HG02642 (cell line): ENCODE data around the gene CSF2.

Experiments
- ATAC-seq: cut with Tn5 transposase; IDR thresholded peaks from one replicate; pipeline ENCODE4 v1.9.1; 2021; ENCODE audit warnings: mild to moderate bottlenecking; ENCODE audit not compliant: unreplicated experiment, poor library complexity

Gene CSF2

DNA sequence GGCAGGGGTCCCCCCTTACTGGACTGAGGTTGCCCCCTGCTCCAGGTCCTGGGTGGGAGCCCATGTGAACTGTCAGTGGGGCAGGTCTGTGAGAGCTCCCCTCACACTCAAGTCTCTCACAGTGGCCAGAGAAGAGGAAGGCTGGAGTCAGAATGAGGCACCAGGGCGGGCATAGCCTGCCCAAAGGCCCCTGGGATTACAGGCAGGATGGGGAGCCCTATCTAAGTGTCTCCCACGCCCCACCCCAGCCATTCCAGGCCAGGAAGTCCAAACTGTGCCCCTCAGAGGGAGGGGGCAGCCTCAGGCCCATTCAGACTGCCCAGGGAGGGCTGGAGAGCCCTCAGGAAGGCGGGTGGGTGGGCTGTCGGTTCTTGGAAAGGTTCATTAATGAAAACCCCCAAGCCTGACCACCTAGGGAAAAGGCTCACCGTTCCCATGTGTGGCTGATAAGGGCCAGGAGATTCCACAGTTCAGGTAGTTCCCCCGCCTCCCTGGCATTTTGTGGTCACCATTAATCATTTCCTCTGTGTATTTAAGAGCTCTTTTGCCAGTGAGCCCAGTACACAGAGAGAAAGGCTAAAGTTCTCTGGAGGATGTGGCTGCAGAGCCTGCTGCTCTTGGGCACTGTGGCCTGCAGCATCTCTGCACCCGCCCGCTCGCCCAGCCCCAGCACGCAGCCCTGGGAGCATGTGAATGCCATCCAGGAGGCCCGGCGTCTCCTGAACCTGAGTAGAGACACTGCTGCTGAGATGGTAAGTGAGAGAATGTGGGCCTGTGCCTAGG is at the start of gene CSF2:
CSF2 (plus strand) TSS at position 559 of the 783 bp plus-strand sequence; CDS start at position 594, 35 bp downstream.
- ATAC-seq, result no peak

DNA sequence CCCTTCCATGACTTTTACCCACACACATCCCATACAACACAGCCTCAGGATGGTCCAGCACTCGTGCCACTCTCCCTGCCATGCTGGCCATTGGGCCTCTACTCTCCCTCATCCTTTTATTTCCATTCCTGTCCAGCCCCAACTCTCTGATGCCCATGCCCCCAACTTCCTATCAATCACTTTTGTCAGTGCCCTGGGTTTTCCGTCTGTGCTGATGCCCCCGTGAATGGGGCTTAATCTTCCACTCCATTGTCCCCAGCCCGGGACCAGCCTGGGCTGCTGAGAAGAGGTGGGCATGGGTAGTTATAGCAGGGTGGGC is 49.5 kb upstream of the CSF2 start:
- no peak for ATAC-seq

- ATAC-seq, result no peak
Measured at GRCh38 chr5:132024789-132025402, 48.7 kb upstream of the CSF2 start.

DNA sequence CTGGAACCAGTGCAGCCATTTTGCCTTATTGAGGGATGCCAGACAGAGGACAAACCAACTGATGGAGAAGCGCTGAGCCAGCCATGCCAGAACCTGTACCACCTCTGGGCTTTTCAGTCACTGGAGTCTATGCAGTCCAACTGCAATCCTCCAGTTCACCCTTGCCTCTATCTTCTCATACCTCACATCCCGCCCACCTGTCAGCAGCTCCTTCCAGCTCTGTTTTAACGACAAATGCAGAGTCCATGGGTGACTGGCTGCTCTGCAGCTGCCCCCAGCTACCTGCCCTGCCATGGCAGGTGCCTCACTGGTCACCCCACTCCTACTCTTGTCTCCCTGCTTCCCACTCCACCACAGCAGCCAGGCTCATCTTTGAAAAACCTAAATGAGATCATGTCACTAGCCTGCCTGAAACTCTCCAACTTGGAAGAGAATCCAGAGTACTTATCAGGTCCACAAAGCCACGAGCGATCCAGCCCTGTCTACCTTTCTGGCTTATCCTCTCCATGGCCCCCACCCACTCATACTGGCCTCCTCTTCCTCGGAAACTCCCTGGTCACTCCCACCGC is 48.1 kb upstream of the CSF2 start:
- ATAC-seq, result no peak

DNA sequence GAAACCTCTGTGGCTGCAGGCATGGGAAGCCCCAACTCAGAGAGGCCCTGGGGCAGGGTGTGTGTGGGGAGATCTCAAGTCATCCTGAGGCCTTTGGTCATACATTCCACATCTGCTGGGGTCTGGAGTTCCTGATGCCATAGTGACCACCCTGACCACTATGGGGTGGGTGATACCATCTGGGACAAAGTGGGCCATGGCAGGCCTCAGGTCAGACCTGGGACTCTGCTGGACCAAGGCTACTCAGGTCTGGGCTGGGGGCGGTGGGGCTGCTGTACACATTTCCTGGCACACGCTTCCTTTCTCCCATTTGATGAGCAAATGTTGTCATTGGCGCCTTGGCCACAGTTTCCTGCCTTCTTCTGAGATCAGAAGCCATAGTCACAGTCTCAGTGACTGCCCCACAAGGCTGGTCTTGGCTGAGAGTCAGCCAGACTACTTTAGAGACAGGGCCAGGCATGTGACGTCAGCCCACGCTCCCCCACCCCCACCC is 47.0 kb upstream of the CSF2 start:
- ATAC-seq, result no peak

DNA sequence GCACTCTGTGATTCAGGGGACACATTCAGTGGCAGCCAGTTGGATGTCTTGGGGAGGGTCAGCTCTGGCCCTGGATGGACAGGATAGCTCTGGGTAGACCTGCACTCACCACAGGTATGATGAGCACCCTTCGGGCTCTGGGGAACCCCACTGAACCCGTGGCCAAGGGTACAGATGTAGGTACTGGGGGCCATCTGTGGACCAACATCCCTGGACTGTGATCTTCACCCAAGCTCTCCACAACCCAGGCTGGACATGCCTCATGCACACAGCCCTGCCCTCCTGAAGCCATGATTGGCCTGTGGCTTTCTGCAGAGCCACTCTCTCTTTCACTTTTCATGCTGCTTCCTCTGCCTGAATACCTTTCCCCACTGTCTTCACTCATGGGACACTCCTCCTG is 46.6 kb upstream of the CSF2 start:
- ATAC-seq, result no peak

DNA sequence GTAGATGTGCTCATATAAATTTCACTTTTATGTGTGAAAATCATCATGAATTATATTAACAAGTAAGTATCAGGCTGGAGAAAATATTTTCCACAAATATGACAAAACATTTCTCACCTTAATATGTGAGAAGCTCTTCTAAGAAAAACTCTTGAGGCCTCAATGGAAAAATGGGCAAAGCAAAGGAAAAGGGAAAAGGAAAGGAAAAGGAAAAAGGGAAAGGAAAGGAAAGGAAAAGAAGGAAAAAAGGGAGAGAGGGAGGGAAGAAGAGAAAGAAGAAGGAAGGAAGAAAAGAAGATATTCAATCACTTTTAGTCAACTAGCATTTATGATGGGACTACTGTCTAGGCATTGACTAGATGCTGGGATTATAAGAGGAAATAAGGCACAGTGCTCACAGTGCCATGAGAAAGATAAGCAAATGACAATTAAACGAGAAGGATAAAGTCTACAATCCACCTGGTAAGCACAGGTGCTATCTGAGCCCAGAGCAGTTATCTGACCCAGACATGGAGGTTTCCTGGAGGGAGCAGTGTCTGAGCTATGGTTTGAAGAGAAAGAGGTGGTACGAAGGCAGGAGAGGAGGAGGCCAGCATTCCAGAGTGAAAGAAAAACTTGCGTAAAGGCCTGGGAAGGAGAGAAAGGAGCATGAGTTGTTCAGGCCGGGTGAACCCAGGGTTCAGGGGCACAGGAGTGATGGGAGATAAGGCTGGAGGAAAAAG is 43.8 kb upstream of the CSF2 start:
- ATAC-seq, result no peak

DNA sequence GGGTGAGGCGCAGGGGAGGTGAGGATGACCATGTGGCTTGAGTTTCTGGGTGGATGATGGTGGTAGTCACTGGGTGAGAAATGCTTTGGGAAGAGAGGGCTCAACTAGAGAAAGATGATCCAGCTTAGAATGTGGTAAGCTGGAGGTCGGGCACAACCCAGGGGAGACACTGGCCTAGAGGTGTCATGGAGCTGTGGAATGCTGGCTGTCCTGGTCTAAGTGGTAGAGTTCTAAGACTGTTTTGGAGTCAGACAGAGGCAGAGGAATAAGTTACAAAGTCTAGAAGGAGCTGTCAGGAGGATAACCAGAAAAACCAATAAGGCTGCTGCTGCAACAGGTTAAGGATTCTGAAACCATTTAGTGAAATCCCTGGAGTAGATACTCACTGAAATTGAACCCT is 43.0 kb upstream of the CSF2 start:
- no peak for ATAC-seq

DNA sequence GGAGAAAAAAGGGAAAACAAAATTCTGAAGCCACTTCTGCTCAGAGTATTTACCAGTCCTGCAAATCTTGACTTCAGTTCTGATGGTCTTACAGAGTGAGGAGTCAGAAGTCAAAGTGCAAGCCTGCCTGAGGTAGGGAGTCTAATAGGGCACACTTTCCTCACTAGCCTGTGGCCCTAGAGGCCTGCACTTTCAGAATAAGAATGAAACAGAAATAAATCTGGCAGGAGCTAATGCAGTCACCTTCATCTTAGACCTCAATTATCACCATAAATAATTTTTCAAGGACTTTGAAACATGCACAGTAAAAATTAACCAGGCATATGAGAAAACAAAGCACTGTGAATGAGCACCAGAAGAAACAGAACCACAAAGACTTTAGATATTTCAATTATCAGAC is 41.4 kb upstream of the CSF2 start:
- no peak for ATAC-seq

- ATAC-seq, result no peak
Measured at GRCh38 chr5:132033122-132033521, 40.5 kb upstream of the CSF2 start.

- ATAC-seq, result no peak
Measured at GRCh38 chr5:132037353-132037752, 36.2 kb upstream of the CSF2 start.

DNA sequence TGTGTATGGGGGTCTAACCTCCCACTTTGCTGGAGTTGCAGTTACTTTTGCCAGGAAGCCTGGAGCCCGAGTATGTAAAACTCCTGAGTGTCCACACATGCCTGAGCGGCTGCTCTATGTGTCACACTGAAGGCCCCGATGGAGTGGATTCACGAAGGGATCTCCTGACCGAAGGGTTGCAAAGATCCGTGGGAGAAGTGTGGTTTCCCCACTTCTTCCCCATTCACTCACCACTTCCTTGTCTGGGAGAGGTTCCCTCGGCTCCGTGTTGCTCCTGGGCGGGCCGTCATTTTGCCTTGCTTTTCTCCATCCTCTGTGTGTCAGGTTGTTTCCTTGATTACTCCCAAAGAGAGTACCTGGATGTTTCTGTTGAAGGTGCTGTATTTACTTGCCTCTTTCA is 29.4 kb upstream of the CSF2 start:
- no peak for ATAC-seq

- no peak for ATAC-seq
Measured at GRCh38 chr5:132046880-132047299, 26.7 kb upstream of the CSF2 start.

- no peak for ATAC-seq
Measured at GRCh38 chr5:132049093-132049492, 24.5 kb upstream of the CSF2 start.

DNA sequence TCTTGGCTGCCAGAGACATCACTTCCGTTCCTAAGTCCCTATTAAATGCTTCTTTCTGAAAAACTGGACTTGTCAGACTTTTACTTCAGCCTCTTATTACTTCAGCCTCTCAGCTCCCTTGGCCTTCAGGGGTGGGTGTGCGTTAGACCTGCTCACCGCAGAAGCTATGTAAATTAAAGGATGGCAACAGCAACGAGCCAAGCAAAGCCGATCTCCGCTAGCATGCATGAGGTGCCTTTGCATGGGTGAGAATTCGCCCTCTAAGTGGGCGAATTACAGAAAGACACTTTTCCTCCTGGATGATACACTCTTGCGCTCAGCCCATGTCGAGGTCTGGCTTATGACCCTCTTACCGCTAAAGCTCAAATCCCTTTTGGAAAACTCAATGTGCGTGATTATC is 24.0 kb upstream of the CSF2 start:
- no peak for ATAC-seq

GRCh38 chr5:132050136-132050535 is 23.5 kb upstream of the CSF2 start:
- ATAC-seq, result no peak

GRCh38 chr5:132050661-132051552 is 22.7 kb upstream of the CSF2 start:
- ATAC-seq, result no peak

- no peak for ATAC-seq
Measured at GRCh38 chr5:132052520-132052919, 21.1 kb upstream of the CSF2 start.

DNA sequence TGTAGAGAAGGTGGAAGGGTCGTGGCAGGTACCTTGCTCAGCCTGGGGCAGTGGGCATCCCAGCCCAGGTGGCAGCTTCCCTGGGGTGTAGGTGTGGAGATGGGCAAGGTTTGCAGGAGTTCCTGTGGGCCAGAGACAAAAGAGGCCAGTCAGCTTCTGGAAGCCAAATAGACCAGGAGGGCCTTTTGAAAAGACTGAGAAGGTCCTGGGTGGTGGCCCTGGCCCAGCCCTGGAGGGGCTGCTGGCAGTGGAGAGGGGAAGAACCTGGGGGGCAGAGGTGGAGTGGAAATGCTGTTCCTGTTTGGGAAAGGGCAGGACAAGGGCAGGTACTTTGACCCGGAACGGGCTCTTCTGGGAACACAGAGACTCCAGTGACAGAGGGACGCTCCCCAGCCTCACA is 20.1 kb upstream of the CSF2 start:
- ATAC-seq, result no peak

DNA sequence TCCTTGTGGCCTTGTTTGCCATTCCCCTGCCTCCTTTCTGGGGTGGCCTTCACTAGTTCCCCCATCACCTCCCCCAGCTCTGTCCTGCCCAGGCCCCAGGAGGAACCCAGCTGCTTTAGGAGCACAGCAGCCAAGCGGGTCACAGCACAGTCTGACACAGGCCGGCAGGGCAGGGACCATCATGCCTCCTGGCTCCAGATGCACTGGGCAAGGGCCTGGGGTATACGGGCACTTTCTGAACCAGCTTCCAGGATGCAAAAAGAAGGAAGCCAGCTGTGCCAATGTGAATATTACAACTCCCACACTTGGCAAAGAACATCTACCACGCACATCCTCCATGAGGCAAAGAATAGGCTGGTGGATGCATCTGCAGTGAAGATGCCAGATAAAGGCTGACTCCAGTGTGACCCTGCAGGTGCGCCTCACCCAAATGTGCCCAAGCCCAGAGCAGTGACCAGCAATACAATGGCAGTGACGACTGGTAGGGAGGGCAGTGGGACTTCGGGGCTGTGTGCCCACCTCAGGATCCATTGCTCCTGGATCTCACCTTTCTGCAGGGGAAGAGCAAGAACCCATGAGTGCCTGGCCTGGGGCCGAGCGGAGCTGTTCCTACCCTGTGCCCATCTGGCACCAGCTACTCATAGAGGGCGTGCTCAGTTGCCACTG is 19.4 kb upstream of the CSF2 start:
- no peak for ATAC-seq
